Stromal cell of bone marrow (primary cell): Measurements from ENCODE around the gene GNL3.

Experiments used
- DNase-seq: peaks from one replicate; pipeline ENCODE4 v3.0.0-alpha.2; 2012; ENCODE audit warnings: low read depth

Gene GNL3

DNA sequence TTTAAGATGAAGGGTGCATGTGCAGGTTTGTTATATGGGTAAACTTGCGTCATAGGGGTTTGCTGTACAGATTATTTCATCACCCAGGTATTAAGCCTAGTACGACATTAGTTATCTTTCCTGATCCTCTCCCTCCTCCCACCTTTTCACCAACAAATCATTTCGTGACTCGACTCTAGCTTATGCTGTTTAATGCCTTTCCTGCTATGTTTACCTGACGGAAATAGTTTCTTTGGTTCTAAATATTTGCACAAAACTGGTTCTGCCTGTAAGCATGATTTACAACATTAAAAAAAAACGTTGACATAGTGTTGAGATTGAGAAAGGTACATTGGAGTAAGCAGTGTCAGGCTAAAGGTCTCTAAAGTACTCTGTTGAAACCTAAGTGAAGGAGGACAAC, 2.4 kb downstream of the GNL3 start:
- DNase-seq: no peak

DNA sequence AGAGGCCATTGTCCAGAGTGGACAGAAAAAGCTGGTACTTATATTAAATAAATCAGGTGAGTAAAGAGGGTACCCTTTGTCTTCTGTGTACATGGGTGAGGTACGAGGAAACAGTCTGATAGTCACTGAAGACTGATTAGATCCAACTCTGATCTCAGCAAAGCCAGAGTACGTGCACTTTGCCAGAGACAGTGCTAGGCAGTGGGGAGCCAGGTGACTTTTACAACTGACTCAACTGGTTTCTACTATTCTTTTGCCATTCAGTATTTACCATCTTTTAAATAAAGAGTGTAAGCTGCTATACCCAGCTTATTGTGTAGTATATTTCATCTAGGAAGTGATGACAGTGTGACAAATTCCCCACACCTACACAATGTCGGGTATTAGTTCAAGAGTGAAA, 3.3 kb downstream of the GNL3 start:
- no peak for DNase-seq

DNA sequence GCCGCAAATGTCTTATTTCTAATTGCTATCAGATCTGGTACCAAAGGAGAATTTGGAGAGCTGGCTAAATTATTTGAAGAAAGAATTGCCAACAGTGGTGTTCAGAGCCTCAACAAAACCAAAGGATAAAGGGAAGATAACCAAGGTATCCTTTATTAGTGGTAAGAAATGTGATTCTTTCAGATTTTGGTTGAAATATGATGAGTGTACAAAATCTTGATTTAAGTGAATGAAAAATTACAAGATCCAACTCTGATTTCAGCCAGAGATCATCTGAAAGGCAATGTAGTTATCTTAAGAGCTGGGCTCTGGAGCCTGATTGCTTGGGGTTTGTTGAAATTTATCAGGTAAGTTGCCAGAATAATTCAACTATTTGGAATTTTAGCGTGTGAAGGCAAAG, 4.7 kb downstream of the GNL3 start:
- no peak for DNase-seq

DNA sequence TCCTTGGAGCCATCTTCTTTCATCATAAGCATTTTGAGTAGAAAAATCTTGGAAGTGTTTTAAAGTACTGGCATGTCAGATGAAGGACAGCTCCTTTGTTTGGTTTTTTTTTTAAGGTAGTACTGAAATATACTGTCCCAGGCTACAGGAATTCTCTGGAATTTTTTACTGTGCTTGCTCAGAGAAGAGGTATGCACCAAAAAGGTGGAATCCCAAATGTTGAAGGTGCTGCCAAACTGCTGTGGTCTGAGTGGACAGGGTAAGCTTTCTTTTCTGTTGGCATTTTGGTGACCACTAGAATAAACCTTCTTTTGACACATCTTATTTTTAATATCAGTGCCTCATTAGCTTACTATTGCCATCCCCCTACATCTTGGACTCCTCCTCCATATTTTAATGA, 7.2 kb downstream of the GNL3 start:
- DNase-seq: no peak

DNA sequence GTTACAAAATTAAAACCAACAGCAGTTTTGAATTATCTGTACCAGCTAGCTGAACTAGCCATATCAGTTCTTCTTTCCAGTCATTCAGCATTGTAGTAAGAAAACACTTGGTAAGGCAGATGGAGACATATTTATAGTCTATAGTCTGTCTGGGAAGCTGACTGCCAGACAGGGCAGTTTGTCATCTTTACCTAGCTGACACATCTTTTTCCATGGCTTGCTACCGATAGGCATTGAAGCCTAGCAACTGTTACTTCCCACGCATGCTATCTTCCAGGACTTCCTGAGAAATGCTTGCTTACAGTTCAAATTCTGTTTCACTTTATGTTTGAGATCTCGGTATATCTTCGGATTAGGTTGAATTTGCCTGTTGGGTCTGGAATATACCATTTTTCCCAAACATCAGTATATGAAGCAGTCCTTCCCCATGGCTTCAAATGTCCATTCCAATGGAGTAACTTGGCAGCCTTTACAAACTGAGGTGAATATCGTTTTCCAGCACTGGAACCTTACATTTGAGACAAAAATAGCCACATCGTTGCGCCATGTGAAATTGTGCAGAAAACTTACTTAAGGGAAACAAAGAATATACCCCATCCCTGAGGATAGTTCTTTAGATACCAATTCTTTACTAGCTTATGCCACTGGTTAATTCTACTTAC, 8.8 kb downstream of the GNL3 start:
- DNase-seq: no peak

DNA sequence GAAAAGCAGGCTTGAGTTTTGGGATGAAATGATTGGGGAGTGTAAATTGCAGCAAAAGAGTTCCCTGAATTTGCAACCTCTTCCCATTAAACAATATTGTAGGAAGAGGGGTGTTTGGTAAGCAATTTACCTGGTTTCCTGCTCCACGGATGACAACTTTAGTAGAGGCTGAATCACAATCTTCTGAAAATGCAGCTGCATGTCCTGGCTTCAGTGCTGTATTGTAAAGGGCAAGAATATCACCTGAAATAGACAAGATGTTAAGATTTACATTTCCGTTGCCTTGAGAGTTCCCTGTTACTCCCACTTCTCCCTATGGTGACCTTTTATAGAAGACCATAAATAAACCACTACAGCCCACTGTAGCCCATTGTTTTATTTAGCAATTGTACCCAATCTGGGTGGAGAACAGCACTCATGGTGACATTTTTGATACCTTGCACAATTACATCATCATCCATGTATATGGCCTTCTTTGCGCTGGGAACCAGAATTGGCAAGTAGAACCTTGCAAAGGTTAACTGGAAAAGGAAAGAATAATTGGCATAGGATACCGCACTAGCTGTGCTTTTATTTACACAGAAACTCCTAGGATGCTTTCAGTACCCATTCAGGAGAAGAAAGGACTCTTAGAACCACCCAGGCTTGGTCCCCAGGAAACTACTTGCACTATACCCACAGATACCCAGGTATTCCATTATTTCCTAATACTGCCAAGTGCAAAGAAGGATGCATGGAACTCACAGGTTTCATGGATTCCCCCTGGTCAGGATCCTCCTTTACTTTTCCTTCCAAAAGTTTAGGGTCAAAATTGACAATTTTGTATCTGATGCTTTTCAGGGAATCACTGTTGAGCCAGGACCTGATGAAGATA, 10.2 kb downstream of the GNL3 start:
- no peak for DNase-seq

DNA sequence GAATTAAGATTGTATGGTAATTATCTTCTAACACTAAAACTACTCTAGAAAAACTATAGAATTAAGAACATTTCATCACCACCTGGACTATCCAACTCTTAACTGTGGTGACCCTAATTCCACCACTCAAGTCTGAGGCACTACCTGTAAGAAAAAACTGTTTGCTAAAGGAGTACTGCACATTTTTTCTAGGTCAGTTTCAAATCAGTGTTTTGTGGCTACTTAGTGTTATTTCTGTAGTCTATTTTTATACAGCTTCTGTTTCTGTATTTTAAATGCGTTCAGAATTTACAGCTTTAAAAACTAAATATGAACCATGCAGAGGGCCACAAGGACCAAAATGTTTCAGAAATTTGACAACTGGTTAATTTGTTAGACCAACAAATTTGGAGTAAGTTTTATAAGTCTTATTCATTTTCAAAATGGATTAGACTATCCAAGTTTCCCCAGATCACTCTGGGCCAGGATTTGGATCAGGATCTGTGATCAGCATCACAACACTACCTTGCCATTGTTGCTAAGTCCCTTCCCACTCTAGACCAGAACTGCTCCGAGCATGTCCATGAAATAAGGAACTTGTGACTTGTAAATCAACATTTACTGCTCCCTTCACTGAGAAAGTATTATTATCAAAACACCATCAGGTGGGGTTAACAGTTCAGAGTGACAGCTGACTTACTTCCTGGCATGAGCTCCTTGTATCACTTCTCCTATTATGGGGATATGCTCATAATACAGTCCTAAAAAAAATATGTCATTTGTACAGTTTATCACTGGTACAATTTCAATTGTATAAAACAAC, 11.2 kb downstream of the GNL3 start:
- no peak for DNase-seq

DNA sequence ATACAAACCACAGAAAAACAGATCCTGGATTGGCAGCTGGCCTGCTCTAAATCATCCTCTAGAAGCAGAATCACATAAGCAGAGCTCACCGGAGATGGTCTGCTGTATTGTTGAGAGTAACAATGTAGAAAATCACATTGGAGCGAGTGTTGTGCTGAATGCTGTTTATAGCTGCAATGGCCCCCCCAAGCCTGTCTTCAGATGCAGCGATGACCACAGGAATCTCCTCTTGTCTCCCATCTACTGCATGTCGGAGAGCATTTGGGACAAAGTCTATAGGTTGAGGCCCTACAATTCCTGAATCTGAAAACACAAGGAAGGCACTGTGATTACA, 11.8 kb downstream of the GNL3 start:
- DNase-seq: no peak

DNA sequence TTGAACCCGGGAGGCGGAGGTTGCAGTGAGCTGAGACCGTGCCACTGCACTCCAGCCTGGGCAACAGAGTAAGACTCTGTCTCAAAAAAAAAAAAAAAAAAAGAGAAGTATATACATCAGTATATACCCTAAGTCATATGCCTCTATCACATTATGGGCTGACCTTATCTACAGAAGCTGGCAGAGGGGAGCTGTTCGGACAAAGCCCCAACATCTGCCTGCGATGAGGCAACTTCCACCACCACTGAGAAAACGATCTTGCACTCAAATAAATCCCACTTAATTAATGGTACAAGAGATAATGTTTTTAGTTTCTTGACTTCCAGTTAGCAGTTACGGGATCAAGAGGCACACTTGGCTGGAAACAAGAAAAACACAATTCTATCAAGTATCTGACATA, 17.5 kb downstream of the GNL3 start:
- DNase-seq: no peak

DNA sequence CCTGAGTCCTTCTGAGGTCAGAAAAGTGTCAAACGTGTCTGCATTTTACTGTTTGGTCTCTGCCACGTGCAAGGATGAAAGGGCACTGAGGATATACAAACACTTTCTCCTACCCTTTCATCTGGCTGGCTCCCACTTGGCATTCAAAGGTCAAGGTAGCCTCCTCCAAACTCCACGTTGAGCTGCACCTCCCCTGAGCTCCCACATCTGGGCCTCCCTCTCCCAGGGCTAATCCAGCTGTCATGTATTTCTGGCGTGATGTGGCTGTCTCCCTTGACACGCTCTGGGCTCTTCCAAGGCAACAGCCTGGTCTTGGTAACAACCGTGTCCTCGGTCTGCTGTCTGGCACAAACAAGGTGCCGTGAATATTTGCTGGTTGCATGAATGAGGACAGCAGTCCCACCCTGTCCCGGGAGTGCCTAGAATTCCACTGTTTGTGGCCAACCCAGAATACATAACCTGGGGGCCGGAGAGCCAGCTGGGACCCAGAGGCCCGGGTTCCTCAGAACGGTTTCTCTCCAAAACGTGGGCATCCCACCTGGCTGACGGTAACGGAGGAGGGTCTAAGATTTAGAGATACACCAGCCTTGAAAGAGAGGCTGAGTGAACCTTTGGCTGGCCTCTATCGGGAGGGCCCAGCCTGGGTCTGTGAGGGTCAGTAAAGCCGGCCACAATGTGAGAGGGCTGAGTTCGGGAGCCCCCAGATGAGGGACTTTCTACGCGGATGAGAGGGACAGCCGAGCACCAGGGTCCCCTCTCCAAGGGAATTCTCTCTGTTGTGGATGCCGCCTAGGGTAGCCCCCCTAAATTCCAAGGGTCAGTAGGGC, 19.0 kb downstream of the GNL3 start:
- no peak for DNase-seq

DNA sequence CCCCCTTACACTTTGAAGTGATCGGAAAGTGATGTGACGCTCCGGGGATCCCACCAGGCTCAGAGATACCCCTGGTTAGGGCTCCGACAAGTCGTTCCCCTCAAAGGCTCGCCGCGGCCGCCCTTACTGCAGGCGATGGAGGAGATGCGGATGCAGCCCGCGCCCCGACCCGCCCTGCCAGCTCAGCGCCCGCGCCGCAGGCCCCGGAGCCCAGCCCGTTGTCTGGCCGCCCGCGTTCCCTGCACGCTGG, 19.5 kb downstream of the GNL3 start:
- DNase-seq: no peak

DNA sequence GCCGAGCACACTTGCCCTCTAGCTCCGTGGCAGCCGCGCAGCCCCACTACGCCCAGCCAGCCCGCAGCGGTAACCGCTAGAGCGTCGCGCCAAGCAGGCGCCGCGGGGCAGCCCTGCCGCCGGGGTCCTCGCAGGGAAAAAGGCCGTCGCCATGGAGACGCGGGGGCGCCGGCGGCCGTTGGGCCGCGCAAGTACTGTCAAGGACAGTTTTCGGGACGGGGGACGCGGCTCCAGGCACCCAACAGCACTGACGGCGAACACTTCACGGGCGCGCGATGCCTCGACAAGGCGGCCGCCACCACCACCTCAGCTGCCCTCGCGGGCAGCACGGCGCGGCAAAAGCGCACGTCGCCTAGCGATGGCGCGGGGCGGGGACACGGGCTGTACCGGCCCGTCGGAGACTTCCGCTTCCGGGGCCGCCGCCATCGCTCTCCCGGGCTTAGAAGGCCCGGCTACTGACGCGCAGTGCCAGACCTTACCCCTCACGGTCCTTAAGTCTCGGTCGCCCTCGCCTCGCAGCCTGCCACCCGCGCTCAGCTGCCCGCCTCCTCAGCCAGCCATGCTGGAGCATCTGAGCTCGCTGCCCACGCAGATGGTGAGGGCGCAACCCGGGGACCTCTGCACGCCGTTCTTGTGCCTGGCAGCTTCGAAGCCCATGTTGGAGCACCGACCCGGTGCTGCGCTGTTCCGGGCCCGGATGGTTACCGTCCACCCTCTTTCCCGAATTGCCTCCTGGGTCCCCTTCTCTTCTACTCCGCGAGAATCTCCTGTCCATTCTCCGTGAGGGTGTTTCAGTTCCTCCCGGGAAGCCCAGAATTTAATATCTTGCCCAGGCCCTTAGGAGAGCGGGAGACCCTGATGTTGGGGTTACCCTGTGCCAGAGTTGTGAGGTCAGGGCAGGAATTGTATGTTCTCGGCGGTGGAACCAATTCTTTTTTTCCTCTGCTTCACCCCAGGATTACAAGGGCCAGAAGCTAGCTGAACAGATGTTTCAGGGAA, 20.2 kb downstream of the GNL3 start, which contains the start of the genes GLT8D1 and SPCS1:
Gene GLT8D1 (minus strand): TSS at position 104 of the 999 bp plus-strand sequence. CDS start 5,331 bp downstream, outside the sequence.
Gene SPCS1 (plus strand): TSS at position 419 of the 999 bp plus-strand sequence. CDS start 141 bp downstream, at position 560.
- DNase-seq: peak; percentile 72

DNA sequence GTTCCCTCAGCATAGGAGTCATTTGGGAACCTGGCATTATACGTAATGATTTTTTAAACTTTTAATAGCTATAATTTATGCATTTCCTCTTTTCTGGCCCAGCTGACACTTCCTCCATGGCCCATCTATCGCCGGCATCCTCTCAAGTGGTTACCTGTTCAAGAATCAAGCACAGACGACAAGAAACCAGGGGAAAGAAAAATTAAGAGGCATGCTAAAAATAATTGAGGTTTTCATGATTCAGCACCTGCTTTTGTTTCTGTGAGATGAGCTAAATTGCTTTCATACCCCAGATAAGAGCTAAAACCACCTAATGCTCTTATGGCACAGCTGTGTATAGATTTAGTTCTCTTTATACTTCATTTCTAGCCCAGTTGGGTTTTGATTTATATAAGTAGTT, 21.8 kb downstream of the GNL3 start:
- DNase-seq: no peak

DNA sequence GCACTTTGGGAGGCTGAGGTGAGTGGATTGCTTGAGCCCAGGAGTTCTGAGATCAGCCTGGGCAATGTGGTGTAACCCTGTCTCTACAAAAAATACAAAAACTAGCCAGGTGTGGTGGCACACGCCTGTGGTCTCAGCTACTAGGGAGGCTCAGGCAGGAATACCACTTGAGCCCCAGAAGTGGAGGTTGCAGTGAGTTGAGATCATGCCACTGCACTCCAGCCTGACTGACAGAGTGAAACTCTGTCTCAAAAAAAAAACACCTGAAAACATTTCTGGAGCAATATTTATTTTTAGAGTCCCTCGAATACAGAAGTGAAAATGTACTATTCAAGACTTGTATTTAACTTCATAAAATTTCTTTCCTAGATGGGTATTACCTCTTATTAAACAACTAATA, 24.7 kb downstream of the GNL3 start:
- no peak for DNase-seq

DNA sequence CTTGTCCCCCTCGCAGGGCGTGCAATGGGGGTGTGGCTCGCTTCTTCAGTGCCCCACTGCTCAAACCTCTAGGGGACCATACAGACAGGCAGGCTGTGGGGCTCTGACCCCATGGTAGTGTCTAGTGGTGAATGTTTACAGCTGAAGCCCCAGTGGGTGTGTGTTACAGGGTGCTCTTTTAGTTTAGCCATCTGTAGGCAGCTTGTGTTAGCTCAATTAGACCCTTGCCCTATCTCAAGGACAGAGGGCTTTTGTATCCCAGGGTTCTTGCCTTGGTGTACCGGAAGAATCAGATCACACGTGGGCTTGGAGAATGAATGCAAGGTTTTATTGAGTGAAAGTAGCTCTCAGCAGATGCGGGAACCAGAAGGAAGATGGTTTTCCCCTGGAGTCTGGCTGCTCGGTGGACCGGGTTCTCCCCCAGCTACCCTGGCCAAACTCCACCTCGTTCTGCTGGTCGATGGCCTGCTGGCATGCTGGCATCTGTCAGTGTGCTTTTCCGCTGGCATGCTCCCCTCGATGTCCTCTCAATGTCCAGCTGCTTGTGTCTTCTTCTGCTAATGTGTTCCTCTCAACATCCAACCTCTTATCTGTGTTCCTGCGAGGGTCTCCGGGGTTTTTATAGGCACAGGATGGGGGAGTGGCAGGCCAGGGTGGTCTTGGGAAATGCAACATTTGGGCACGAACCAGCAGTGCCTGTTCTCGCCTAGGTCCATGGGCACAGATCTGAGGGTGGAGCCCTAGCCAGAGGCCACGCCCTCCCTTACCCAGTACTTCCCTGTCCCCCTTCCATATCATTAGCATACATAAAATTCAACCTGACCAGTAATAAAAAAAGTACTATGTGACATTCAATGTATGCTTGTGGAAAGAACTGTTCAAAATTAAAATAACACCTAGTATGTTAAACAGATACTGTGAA, 26.7 kb downstream of the GNL3 start:
- DNase-seq: no peak

DNA sequence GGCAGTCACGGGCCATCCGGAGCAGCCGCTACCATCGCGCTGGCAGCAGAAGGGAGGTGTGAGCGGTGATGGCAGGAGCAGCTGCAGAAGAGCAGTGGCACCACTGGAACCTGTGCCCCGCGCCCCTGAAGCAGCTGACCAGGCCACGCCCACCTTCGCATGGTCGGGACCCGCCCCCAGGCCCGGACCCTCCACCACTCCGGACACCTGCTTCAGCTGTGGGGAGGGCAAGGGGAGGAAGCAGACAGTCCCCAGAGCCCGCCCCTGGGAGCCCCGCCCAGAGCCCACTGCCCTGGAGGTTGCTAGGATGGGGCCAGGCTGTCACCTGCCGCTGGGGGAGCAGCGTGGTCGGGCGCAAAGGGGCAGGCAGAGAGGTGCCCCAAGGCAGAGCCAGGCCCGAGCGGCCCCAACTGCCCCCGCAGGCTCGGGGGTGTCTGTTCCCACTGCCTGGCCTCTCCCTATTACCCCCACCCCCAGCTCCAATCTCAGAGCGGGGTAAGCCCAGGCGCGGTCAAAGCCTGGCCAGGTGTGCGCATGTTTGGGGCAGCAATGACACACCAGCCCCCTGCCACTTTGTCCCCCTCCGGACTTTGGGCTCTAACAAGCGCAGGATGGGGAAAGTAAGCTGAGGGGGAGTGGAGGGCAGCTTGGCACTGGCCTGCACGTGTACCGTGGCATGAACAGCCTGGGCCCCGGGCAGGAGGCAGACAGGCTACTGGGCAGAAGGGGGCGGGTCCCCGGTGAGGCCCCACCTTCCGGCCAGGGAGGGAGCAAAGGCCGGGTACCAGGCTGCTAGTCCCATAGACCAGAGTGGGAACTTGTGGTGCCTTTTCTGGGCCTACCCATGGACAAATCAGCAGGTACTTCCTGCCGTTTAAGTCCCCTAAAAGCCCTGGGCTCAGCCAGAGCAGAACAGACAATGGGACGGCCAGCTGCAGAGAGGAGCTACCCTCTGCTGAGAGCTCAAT, 28.8 kb downstream of the GNL3 start:
- no peak for DNase-seq

DNA sequence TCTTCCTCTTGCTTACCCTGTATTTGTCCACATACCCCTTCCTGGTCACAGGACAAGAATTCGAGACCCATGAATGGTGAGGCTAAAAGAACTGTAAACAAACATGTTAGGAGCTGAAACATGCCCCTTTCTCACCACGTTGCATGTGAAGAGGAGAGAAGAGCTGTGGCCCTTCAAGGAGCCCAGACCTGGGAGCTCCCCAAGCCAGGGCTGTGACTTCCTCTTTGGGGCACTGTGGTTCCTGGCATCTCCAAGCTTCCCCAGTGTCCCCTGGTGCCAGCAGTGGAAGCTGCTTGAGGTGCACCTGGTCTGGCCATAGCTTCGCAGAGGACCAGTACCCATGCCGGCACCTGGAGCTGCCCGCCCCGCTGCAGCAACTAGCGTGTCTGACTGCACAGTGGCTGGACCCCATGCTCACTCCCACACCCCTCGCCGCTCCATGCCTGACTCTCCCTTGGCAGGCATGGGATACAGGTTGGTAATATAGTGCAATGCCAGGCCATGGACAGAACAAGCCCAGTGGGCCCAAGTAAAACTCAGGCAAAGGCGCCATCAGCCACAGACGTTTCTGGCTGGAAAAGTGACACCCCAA, 30.0 kb downstream of the GNL3 start:
- DNase-seq: no peak

DNA sequence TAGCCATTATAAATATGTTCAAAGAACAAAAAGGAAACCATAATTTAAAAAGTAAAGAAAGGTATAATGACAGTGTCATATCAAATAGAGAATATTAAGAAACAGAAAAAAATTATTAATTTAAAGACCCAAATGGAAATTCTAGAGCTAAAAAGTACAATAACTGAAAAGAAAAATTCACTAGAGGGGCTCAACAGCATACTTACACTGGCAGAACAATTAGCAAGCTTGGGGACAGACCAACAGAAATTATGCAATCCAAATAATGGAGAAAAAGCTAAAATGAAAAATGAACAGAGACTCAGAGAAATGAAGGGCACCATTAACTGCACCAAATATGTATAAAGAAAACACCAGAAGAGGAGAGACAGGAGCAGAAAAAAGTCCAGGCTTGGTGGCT, 33.8 kb downstream of the GNL3 start:
- DNase-seq: no peak
